SK-N-DZ (cell line): ENCODE measurements around the gene DNTT. TPM values are rescaled to one million over a fixed set of nuclear protein-coding genes. Genes with fewer than 3 reads are reported as not detected.

Source experiments
- DNase-seq: peaks from one replicate; pipeline ENCODE4 v3.0.0-alpha.2; 2015; ENCODE audit warnings: low spot score
- polyA plus RNA-seq, 2 experiments: library from polyadenylated mRNA; depleted of rRNA; stranded (reverse); fragments of >200 nt; gene quantifications; 2 replicates each; pipeline ENCODE4 v1.2.3, GENCODE V29; 2014

DNTT gene
- polyA plus RNA-seq (2014; cell fraction: cytosol; rRNA removed), result not detected in 2 replicates
- polyA plus RNA-seq (2014; cell fraction: nucleus; rRNA removed), result not detected in 2 replicates

GRCh38 chr10:96304230-96304629 is at the start of gene DNTT:
Gene DNTT, plus strand, starts transcription at chr10:96304434. Its CDS starts 64 bp downstream, at chr10:96304498.
- DNase-seq, result no peak

- no peak for DNase-seq
Measured at GRCh38 chr10:96254976-96255375, 49.3 kb upstream of the DNTT start.

GRCh38 chr10:96255549-96256333 is 48.5 kb upstream of the DNTT start:
- DNase-seq, result no peak

GRCh38 chr10:96257944-96258343 is 46.3 kb upstream of the DNTT start:
- DNase-seq, result no peak

- DNase-seq, result no peak
Measured at GRCh38 chr10:96259150-96259549, 45.1 kb upstream of the DNTT start.

GRCh38 chr10:96260014-96260413 is 44.2 kb upstream of the DNTT start:
- no peak for DNase-seq

- no peak for DNase-seq
Measured at GRCh38 chr10:96261132-96261531, 43.1 kb upstream of the DNTT start.

- DNase-seq, result no peak
Measured at GRCh38 chr10:96261930-96262329, 42.3 kb upstream of the DNTT start.

- no peak for DNase-seq
Measured at GRCh38 chr10:96263176-96263575, 41.1 kb upstream of the DNTT start.

- no peak for DNase-seq
Measured at GRCh38 chr10:96263669-96264068, 40.6 kb upstream of the DNTT start.

- DNase-seq, result no peak
Measured at GRCh38 chr10:96264938-96265337, 39.3 kb upstream of the DNTT start.

GRCh38 chr10:96266118-96266770 is 38.0 kb upstream of the DNTT start:
- DNase-seq, result no peak

- DNase-seq, result no peak
Measured at GRCh38 chr10:96267234-96267705, 37.0 kb upstream of the DNTT start.

- DNase-seq, result no peak
Measured at GRCh38 chr10:96268341-96268909, 35.8 kb upstream of the DNTT start.

- DNase-seq, result no peak
Measured at GRCh38 chr10:96269438-96270300, 34.6 kb upstream of the DNTT start.

GRCh38 chr10:96270571-96270970 is 33.7 kb upstream of the DNTT start:
- DNase-seq, result no peak

GRCh38 chr10:96271016-96271815 is 33.0 kb upstream of the DNTT start, which contains the start of gene BLNK:
Gene BLNK, minus strand, starts transcription at chr10:96271569. Its CDS starts 171 bp downstream, at chr10:96271398.
- DNase-seq, result no peak

- no peak for DNase-seq
Measured at GRCh38 chr10:96272316-96273280, 31.6 kb upstream of the DNTT start.

GRCh38 chr10:96275685-96276418 is 28.4 kb upstream of the DNTT start:
- DNase-seq, result no peak
